ENCODE data around the gene RTKN2.

The RTKN2 gene

DNA sequence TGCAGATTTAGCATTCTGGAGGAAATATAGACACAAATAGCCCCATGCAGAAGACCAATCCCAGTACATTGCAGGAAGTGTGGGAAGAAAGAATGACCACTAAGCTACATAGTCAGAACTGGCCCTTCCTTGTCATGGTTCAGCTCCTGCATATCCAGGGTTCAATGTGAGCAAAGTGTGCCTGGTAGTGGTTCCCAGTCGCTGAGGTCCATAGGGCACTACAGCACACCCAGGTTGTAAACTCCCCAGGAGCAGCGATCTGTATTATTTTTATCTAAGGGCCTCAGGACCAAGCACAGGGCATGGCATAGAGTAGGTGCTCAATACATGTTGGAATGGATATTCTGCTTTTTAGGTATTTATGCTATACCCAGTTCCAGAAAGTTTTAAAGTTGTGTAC lies 114.4 kb downstream of the RTKN2 start:
- Histone ChIP-seq H3K27me3 (ENCODE audit: insufficient read depth, poor library complexity, severe bottlenecking) (no peaks in the 10 kb centered on the region), H3K27ac (replicated peaks) (no peak overlapping the region), H3K4me3 (replicated peaks; ENCODE audit: insufficient read depth, low read length) (no peak overlapping the region)
- TF ChIP-seq, protein P1, sequence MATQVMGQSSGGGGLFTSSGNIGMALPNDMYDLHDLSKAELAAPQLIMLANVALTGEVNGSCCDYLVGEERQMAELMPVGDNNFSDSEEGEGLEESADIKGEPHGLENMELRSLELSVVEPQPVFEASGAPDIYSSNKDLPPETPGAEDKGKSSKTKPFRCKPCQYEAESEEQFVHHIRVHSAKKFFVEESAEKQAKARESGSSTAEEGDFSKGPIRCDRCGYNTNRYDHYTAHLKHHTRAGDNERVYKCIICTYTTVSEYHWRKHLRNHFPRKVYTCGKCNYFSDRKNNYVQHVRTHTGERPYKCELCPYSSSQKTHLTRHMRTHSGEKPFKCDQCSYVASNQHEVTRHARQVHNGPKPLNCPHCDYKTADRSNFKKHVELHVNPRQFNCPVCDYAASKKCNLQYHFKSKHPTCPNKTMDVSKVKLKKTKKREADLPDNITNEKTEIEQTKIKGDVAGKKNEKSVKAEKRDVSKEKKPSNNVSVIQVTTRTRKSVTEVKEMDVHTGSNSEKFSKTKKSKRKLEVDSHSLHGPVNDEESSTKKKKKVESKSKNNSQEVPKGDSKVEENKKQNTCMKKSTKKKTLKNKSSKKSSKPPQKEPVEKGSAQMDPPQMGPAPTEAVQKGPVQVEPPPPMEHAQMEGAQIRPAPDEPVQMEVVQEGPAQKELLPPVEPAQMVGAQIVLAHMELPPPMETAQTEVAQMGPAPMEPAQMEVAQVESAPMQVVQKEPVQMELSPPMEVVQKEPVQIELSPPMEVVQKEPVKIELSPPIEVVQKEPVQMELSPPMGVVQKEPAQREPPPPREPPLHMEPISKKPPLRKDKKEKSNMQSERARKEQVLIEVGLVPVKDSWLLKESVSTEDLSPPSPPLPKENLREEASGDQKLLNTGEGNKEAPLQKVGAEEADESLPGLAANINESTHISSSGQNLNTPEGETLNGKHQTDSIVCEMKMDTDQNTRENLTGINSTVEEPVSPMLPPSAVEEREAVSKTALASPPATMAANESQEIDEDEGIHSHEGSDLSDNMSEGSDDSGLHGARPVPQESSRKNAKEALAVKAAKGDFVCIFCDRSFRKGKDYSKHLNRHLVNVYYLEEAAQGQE (IDR thresholded peaks at IDR 0.05; ENCODE audit: insufficient replicate concordance, low read depth): no peak
- TF ChIP-seq, protein P2, sequence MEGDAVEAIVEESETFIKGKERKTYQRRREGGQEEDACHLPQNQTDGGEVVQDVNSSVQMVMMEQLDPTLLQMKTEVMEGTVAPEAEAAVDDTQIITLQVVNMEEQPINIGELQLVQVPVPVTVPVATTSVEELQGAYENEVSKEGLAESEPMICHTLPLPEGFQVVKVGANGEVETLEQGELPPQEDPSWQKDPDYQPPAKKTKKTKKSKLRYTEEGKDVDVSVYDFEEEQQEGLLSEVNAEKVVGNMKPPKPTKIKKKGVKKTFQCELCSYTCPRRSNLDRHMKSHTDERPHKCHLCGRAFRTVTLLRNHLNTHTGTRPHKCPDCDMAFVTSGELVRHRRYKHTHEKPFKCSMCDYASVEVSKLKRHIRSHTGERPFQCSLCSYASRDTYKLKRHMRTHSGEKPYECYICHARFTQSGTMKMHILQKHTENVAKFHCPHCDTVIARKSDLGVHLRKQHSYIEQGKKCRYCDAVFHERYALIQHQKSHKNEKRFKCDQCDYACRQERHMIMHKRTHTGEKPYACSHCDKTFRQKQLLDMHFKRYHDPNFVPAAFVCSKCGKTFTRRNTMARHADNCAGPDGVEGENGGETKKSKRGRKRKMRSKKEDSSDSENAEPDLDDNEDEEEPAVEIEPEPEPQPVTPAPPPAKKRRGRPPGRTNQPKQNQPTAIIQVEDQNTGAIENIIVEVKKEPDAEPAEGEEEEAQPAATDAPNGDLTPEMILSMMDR (IDR thresholded peaks at IDR 0.05; ENCODE audit: insufficient read depth, low read length): no peak
- TF ChIP-seq SPI1 (IDR thresholded peaks at IDR 0.05; ENCODE audit: borderline replicate concordance, low read depth) (no peak), POLR2AphosphoS5 (IDR thresholded peaks at IDR 0.05; ENCODE audit: low read depth) (no peak), GABPA (IDR thresholded peaks at IDR 0.05; ENCODE audit: low read depth) (no peak)
- DNase-seq (ENCODE audit: low read depth in 1 of 2, low spot score in 1 of 2): no peak

DNA sequence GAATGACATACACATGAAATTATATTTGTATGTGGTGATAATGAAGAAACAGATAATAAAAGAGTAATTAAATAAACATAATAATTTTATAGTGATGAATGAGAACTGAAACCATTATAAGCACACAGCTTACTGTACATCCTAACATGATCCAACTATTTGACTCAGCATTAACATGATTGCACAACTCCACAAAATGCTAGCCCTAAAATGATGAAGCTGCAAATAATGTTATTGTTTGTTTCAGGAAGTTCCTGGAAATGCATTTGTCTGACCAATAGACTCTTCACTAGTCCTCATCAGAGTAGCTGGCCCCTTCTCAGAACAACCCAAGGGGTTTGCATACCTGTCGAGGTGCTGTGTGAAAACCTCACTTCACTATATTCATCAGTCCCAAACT lies 115.5 kb downstream of the RTKN2 start:
- TF ChIP-seq POLR2AphosphoS5 (IDR thresholded peaks at IDR 0.05; ENCODE audit: low read depth): no peak
- no peak for TF ChIP-seq SPI1 (IDR thresholded peaks at IDR 0.05; ENCODE audit: borderline replicate concordance, low read depth)
- TF ChIP-seq, protein P2 (IDR thresholded peaks at IDR 0.05; ENCODE audit: insufficient read depth, low read length): no peak
- TF ChIP-seq, protein P1 (IDR thresholded peaks at IDR 0.05; ENCODE audit: insufficient replicate concordance, low read depth): no peak
- TF ChIP-seq GABPA (IDR thresholded peaks at IDR 0.05; ENCODE audit: low read depth): no peak
- Histone ChIP-seq H3K27ac (replicated peaks) (no peak overlapping the region), H3K4me3 (replicated peaks; ENCODE audit: insufficient read depth, low read length) (no peak overlapping the region), H3K27me3 (ENCODE audit: insufficient read depth, poor library complexity, severe bottlenecking) (no peaks in the 10 kb centered on the region)
- no peak for DNase-seq (ENCODE audit: low read depth in 1 of 2, low spot score in 1 of 2)

DNA sequence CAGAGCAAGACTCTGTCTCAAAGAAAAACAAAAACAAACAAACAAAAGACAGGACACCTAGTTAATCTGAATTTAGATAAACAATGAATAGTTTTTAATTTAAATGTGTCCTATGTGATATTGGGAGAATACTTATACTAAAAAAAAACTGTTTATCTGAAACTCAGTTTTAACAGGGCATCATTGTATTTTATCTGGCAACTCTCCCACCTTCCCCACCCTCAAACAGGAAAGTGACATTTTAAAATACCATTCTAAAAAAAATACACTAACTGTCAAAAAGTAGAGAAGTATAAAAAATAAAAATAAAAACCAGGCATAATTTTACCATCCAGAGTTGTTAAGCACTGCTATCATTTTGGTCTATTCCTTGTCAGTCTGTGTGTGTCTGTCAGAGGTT lies 119.0 kb downstream of the RTKN2 start:
- no peaks in the 10 kb centered on the region for H3K27me3 ChIP-seq (ENCODE audit: insufficient read depth, poor library complexity, severe bottlenecking)
- H3K27ac ChIP-seq (replicated peaks): no peak overlapping the region
- H3K4me3 ChIP-seq (replicated peaks; ENCODE audit: insufficient read depth, low read length): no peak overlapping the region
- no peak for DNase-seq (ENCODE audit: low read depth in 1 of 2, low spot score in 1 of 2)
- TF ChIP-seq, protein P1 (IDR thresholded peaks at IDR 0.05; ENCODE audit: insufficient replicate concordance, low read depth): no peak
- no peak for TF ChIP-seq SPI1 (IDR thresholded peaks at IDR 0.05; ENCODE audit: borderline replicate concordance, low read depth)
- no peak for TF ChIP-seq GABPA (IDR thresholded peaks at IDR 0.05; ENCODE audit: low read depth)
- TF ChIP-seq, protein P2 (IDR thresholded peaks at IDR 0.05; ENCODE audit: insufficient read depth, low read length): no peak
- no peak for TF ChIP-seq POLR2AphosphoS5 (IDR thresholded peaks at IDR 0.05; ENCODE audit: low read depth)

All from HL-60 (cell line).